IPS-18a (cell line): ENCODE measurements around the gene MCOLN1.
A peak's percentile ranks its signal among the peaks of the same experiment; 100 is the strongest.

Source experiments
- H3K27ac ChIP-seq: one replicate; pipeline ENCODE4 v1.5.1; 2013; ENCODE audit warnings: low read length
- H3K27me3 ChIP-seq: one replicate; pipeline ENCODE4 v1.6.1; 2013; ENCODE audit warnings: mild to moderate bottlenecking, low read length; ENCODE audit not compliant: control insufficient read depth, insufficient read depth
- H3K36me3 ChIP-seq: one replicate; pipeline ENCODE4 v1.6.1; 2013; ENCODE audit warnings: low read depth, low read length; ENCODE audit not compliant: control insufficient read depth
- H3K4me1 ChIP-seq: one replicate; pipeline ENCODE4 v1.6.1; 2013; ENCODE audit warnings: low read depth, low read length; ENCODE audit not compliant: control insufficient read depth
- H3K4me3 ChIP-seq: one replicate; pipeline ENCODE4 v1.5.1; 2013; ENCODE audit warnings: low read length
- H3K9ac ChIP-seq: one replicate; pipeline ENCODE4 v1.6.1; 2013; ENCODE audit warnings: mild to moderate bottlenecking, low read length, moderate library complexity
- H3K9me3 ChIP-seq: one replicate; pipeline ENCODE4 v1.6.1; 2013; ENCODE audit warnings: low read depth, low read length; ENCODE audit not compliant: control insufficient read depth

MCOLN1 gene

GRCh38 chr19:7550987-7551761 lies 28.8 kb downstream of the MCOLN1 start:
- Histone ChIP-seq H3K9ac (no peak overlapping the region), H3K27ac (no peak overlapping the region), H3K9me3 (no peaks in the 10 kb centered on the region), H3K36me3 (no peaks in the 10 kb centered on the region), H3K4me1 (no peaks in the 10 kb centered on the region), H3K27me3 (no peaks in the 10 kb centered on the region), H3K4me3 (peak overlapping the region; percentile 59)

GRCh38 chr19:7552781-7553180 lies 30.4 kb downstream of the MCOLN1 start:
- Histone ChIP-seq H3K4me3 (no peak overlapping the region), H3K9me3 (no peaks in the 10 kb centered on the region), H3K27me3 (no peaks in the 10 kb centered on the region), H3K27ac (no peak overlapping the region), H3K36me3 (peaks cover 10% of the 10 kb centered on the region), H3K9ac (no peak overlapping the region), H3K4me1 (no peaks in the 10 kb centered on the region)

- Histone ChIP-seq H3K4me1 (no peaks in the 10 kb centered on the region), H3K27me3 (no peaks in the 10 kb centered on the region), H3K9ac (no peak overlapping the region), H3K9me3 (no peaks in the 10 kb centered on the region), H3K36me3 (peaks cover 22% of the 10 kb centered on the region), H3K27ac (no peak overlapping the region), H3K4me3 (no peak overlapping the region)
Observed at GRCh38 chr19:7554565-7554964, 32.1 kb downstream of the MCOLN1 start.

GRCh38 chr19:7554990-7555864 lies 32.8 kb downstream of the MCOLN1 start:
- peaks cover 22% of the 10 kb centered on the region for H3K36me3 ChIP-seq
- H3K4me3 ChIP-seq: no peak overlapping the region
- no peaks in the 10 kb centered on the region for H3K9me3 ChIP-seq
- no peak overlapping the region for H3K9ac ChIP-seq
- H3K27me3 ChIP-seq: no peaks in the 10 kb centered on the region
- no peaks in the 10 kb centered on the region for H3K4me1 ChIP-seq
- H3K27ac ChIP-seq: no peak overlapping the region

GRCh38 chr19:7556696-7557315 lies 34.4 kb downstream of the MCOLN1 start:
- Histone ChIP-seq H3K4me3 (no peak overlapping the region), H3K4me1 (no peaks in the 10 kb centered on the region), H3K9me3 (no peaks in the 10 kb centered on the region), H3K27me3 (no peaks in the 10 kb centered on the region), H3K9ac (no peak overlapping the region), H3K27ac (no peak overlapping the region), H3K36me3 (peaks cover 22% of the 10 kb centered on the region)

- H3K4me3 ChIP-seq: no peak overlapping the region
- H3K36me3 ChIP-seq: peaks cover 22% of the 10 kb centered on the region
- H3K27me3 ChIP-seq: no peaks in the 10 kb centered on the region
- no peak overlapping the region for H3K9ac ChIP-seq
- H3K9me3 ChIP-seq: no peaks in the 10 kb centered on the region
- no peaks in the 10 kb centered on the region for H3K4me1 ChIP-seq
- H3K27ac ChIP-seq: no peak overlapping the region
Observed at GRCh38 chr19:7558667-7559066, 36.2 kb downstream of the MCOLN1 start.

- no peaks in the 10 kb centered on the region for H3K27me3 ChIP-seq
- H3K4me1 ChIP-seq: no peaks in the 10 kb centered on the region
- no peak overlapping the region for H3K9ac ChIP-seq
- H3K4me3 ChIP-seq: no peak overlapping the region
- H3K27ac ChIP-seq: no peak overlapping the region
- H3K9me3 ChIP-seq: no peaks in the 10 kb centered on the region
- peaks cover 22% of the 10 kb centered on the region for H3K36me3 ChIP-seq
Observed at GRCh38 chr19:7559102-7559501, 36.7 kb downstream of the MCOLN1 start.

GRCh38 chr19:7560255-7560654 lies 37.8 kb downstream of the MCOLN1 start:
- Histone ChIP-seq H3K27me3 (no peaks in the 10 kb centered on the region), H3K27ac (no peak overlapping the region), H3K9me3 (no peaks in the 10 kb centered on the region), H3K36me3 (peaks cover 22% of the 10 kb centered on the region), H3K4me1 (no peaks in the 10 kb centered on the region), H3K9ac (no peak overlapping the region), H3K4me3 (no peak overlapping the region)

GRCh38 chr19:7561325-7561724 lies 38.9 kb downstream of the MCOLN1 start:
- Histone ChIP-seq H3K27ac (no peak overlapping the region), H3K27me3 (no peaks in the 10 kb centered on the region), H3K9me3 (no peaks in the 10 kb centered on the region), H3K4me3 (no peak overlapping the region), H3K9ac (no peak overlapping the region), H3K4me1 (no peaks in the 10 kb centered on the region), H3K36me3 (peaks cover 22% of the 10 kb centered on the region)

GRCh38 chr19:7562646-7563393 lies 40.4 kb downstream of the MCOLN1 start:
- Histone ChIP-seq H3K9ac (no peak overlapping the region), H3K4me3 (no peak overlapping the region), H3K27ac (no peak overlapping the region), H3K4me1 (no peaks in the 10 kb centered on the region), H3K27me3 (no peaks in the 10 kb centered on the region), H3K36me3 (peaks cover 11% of the 10 kb centered on the region), H3K9me3 (no peaks in the 10 kb centered on the region)

GRCh38 chr19:7564866-7565265 lies 42.4 kb downstream of the MCOLN1 start:
- no peak overlapping the region for H3K4me3 ChIP-seq
- H3K36me3 ChIP-seq: no peaks in the 10 kb centered on the region
- H3K27me3 ChIP-seq: no peaks in the 10 kb centered on the region
- no peaks in the 10 kb centered on the region for H3K9me3 ChIP-seq
- H3K27ac ChIP-seq: no peak overlapping the region
- H3K9ac ChIP-seq: no peak overlapping the region
- H3K4me1 ChIP-seq: no peaks in the 10 kb centered on the region
